Smooth muscle cell (in vitro differentiated cells): ENCODE data around the gene SLC7A8. TPM values are rescaled to one million over a fixed set of nuclear protein-coding genes. Genes with fewer than 3 reads are reported as not detected.

Experiments
- DNase-seq: peaks from one replicate; lab custom pipeline; 2025; ENCODE audit not compliant: unreplicated experiment; lab: John Stamatoyannopoulos, UW
- H2AFZ ChIP-seq: fragments of 200-600 bp; sonication (generic); 2 replicates; pipeline ENCODE4 v1.6.0; 2016; ENCODE audit warnings: antibody characterized with exemption, low read depth, mild to moderate bottlenecking
- H3F3A ChIP-seq: fragments of 200-600 bp; sonication (generic); 2 replicates; pipeline ENCODE4 v1.6.0; 2017; ENCODE audit warnings: antibody characterized with exemption, low read depth
- H3K27ac ChIP-seq: fragments of 200-600 bp; sonication (generic); 2 replicates; pipeline ENCODE4 v1.5.1; 2016; ENCODE audit warnings: low read depth, mild to moderate bottlenecking
- H3K27me3 ChIP-seq: fragments of 200-600 bp; sonication (generic); 2 replicates; pipeline ENCODE4 v1.6.1; 2016; ENCODE audit warnings: low read depth, mild to moderate bottlenecking
- H3K36me3 ChIP-seq: fragments of 200-600 bp; sonication (generic); 2 replicates; pipeline ENCODE4 v1.5.1; 2016; ENCODE audit warnings: low read depth
- H3K4me1 ChIP-seq: fragments of 200-600 bp; sonication (generic); 2 replicates; pipeline ENCODE4 v1.5.1; 2016; ENCODE audit warnings: low read depth
- H3K4me2 ChIP-seq: fragments of 200-600 bp; sonication (generic); 2 replicates; pipeline ENCODE4 v1.6.0; 2016; ENCODE audit warnings: mild to moderate bottlenecking
- H3K4me3 ChIP-seq: fragments of 200-600 bp; sonication (generic); 2 replicates; pipeline ENCODE4 v1.5.1; 2016; ENCODE audit warnings: mild to moderate bottlenecking
- H3K79me2 ChIP-seq: fragments of 200-600 bp; sonication (generic); 2 replicates; pipeline ENCODE4 v1.6.0; 2016; ENCODE audit warnings: low read depth, mild to moderate bottlenecking
- H3K9ac ChIP-seq: fragments of 200-600 bp; sonication (generic); 2 replicates; pipeline ENCODE4 v1.6.0; 2016; ENCODE audit warnings: low read depth
- H3K9me3 ChIP-seq: fragments of 200-600 bp; sonication (generic); replicated peaks from 2 replicates; pipeline ENCODE4 v1.5.1; 2016; ENCODE audit warnings: low read depth
- H4K20me1 ChIP-seq: fragments of 200-600 bp; sonication (generic); 2 replicates; pipeline ENCODE4 v1.6.0; 2016; ENCODE audit warnings: low read depth
- CTCF ChIP-seq: fragments of 200-600 bp; sonication (generic); IDR thresholded peaks from 2 replicates; pipeline ENCODE4 v1.5.1; 2017; ENCODE audit warnings: borderline replicate concordance, mild to moderate bottlenecking, antibody characterized with exemption; ENCODE audit not compliant: insufficient read depth, poor library complexity, severe bottlenecking
- WGBS: methylation state at CpG from one replicate; pipeline ENCODE4 v1.1.7; 2016; ENCODE audit warnings: low lambda C conversion rate; 5-methylcytosine and 5-hydroxymethylcytosine counted together
- polyA plus RNA-seq: library from polyadenylated mRNA; unstranded; fragments of >200 nt; fragmentation: Nextera tagmentation; extraction: Ambion mirVana; gene quantifications from 2 replicates; pipeline ENCODE4 v1.2.1, GENCODE V29; 2016
- total RNA-seq: library from RNA; depleted of rRNA; stranded (reverse); fragments of >200 nt; gene quantifications from 2 replicates; pipeline ENCODE4 v1.2.3, GENCODE V29; 2014

Gene SLC7A8
- total and polyA plus RNA-seq, 2 experiments from 2014 or later, result 16.4 to 26.0 TPM

DNA sequence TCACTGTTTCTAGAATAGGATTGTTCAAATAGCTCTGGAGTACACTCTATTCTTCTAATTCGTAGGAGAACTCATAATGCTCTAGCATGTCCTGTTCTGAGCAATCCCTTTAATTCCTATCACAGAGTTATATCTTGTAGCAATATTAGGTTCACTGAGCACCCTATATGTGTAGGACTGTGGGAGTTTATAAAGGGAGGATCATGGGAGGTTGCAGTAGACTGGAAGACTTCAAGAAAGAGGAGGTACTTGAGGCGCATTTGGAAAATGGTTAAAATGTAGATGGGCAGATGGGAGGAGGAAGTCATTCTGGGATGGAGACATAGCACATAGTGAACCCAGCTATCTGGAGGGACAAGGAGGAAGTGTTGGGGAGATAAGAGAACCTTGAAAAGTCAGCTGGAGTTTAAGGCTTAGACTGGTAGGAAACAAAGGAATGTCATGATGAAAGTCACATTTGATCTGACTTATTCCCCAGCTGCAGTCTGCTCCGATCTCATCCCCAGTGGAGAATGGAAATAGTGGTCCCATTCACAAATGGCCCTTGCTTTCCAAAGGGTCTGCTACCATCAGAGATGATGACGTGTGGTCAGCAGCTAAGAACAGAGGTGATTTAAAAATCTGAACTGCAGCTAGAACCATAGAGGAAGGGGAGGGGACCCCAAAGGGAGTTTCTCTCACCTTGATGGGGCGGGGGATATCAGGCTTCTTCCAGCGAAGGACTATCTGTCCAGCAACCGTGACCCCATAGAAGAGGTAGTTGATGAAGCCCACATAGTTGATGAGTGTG, 54.3 kb downstream of the SLC7A8 start:
- no peaks in the 10 kb centered on the region for H4K20me1 ChIP-seq
- 93% methylated on average over 7 of the region's 7 CpGs for WGBS
- no peaks in the 10 kb centered on the region for H3F3A ChIP-seq
- no peaks in the 10 kb centered on the region for H3K27me3 ChIP-seq
- H3K4me2 ChIP-seq, result no peak overlapping the region
- no peaks in the 10 kb centered on the region for H3K79me2 ChIP-seq
- TF ChIP-seq CTCF, result no peak
- H3K27ac ChIP-seq, result no peak overlapping the region
- H3K9ac ChIP-seq, result no peak overlapping the region
- no peaks in the 10 kb centered on the region for H3K9me3 ChIP-seq
- H2AFZ ChIP-seq, result no peak overlapping the region
- no peaks in the 10 kb centered on the region for H3K36me3 ChIP-seq
- no peak for DNase-seq
- H3K4me3 ChIP-seq, result no peak overlapping the region
- no peaks in the 10 kb centered on the region for H3K4me1 ChIP-seq

- Histone ChIP-seq H3F3A (no peaks in the 10 kb centered on the region), H3K4me1 (no peaks in the 10 kb centered on the region), H3K36me3 (no peaks in the 10 kb centered on the region), H3K4me2 (no peak overlapping the region), H3K27me3 (no peaks in the 10 kb centered on the region), H3K4me3 (no peak overlapping the region), H4K20me1 (no peaks in the 10 kb centered on the region), H3K9me3 (no peaks in the 10 kb centered on the region), H3K27ac (no peak overlapping the region), H3K9ac (no peak overlapping the region), H2AFZ (no peak overlapping the region), H3K79me2 (no peaks in the 10 kb centered on the region)
- DNase-seq, result no peak
- 87% methylated on average over 3 of the region's 3 CpGs for WGBS
- TF ChIP-seq CTCF, result no peak
Observed at GRCh38 chr14:23127861-23128260, 55.6 kb downstream of the SLC7A8 start.

DNA sequence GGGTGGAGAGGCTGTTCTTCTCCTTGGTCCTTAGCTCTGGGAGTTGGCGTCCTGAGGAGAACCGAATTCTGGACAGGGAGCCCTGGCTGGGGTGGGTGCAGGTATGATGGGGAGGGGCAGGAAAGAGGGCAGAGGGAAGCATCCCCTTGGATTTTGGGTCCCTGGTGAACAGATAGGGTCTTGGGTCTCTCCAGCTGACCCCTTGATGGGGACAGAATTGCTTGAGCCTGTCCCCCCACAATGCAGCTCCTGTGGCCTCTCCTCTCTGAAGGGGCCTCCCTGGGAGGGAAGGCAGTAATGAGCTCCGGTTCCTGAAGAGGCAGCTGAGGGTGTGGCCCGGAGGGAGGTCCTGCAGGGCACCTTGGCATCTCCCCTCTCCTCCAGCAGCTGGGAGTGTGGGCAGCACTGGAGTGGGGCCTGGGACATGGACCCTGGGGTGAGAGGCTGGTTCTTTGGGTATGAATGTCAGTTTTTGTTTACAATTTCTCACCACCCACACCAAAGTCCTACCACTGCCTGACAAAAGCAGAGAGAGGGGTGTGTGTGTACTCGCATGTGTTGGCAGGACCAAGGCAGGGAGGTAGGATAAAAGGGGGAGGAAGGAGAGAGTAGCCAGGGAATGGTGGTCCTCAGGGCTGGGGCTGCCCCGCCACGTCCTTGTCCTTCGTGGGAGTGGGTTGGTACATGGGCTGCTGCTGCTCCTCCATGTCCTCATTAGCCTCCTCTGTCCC, 56.7 kb downstream of the SLC7A8 start:
- DNase-seq, result no peak
- Histone ChIP-seq H4K20me1 (no peaks in the 10 kb centered on the region), H3K27me3 (no peaks in the 10 kb centered on the region), H3K9ac (no peak overlapping the region), H3K36me3 (no peaks in the 10 kb centered on the region), H3K4me2 (no peak overlapping the region), H3K79me2 (no peaks in the 10 kb centered on the region), H3K4me3 (no peak overlapping the region), H3K9me3 (no peaks in the 10 kb centered on the region), H3K27ac (no peak overlapping the region), H2AFZ (no peak overlapping the region), H3F3A (peaks cover 6% of the 10 kb centered on the region), H3K4me1 (peaks cover 2% of the 10 kb centered on the region)
- WGBS, result 84% methylated on average over 8 of the region's 8 CpGs
- no peak for TF ChIP-seq CTCF
